H54 (cell line): ENCODE measurements around the gene SLC35F3.

Source experiments
- DNase-seq: peaks from one replicate; pipeline ENCODE4 v3.0.0; 2011; ENCODE audit warnings: low spot score, mixed read lengths; ENCODE audit not compliant: insufficient read length
- FAIRE-seq: peaks from 3 replicates; lab custom pipeline; 2011; peaks lifted over from hg19 to GRCh38; lab: Jason Lieb, UNC
- POLR2A ChIP-seq: IDR thresholded peaks from 2 replicates; pipeline ENCODE4 v1.6.1; 2011; ENCODE audit warnings: low read depth, mild to moderate bottlenecking, low read length

SLC35F3 gene

GRCh38 chr1:234276151-234276788 lies 371.8 kb downstream of the SLC35F3 start:
- TF ChIP-seq POLR2A: no peak
- no peak for DNase-seq
- no peak for FAIRE-seq

DNA sequence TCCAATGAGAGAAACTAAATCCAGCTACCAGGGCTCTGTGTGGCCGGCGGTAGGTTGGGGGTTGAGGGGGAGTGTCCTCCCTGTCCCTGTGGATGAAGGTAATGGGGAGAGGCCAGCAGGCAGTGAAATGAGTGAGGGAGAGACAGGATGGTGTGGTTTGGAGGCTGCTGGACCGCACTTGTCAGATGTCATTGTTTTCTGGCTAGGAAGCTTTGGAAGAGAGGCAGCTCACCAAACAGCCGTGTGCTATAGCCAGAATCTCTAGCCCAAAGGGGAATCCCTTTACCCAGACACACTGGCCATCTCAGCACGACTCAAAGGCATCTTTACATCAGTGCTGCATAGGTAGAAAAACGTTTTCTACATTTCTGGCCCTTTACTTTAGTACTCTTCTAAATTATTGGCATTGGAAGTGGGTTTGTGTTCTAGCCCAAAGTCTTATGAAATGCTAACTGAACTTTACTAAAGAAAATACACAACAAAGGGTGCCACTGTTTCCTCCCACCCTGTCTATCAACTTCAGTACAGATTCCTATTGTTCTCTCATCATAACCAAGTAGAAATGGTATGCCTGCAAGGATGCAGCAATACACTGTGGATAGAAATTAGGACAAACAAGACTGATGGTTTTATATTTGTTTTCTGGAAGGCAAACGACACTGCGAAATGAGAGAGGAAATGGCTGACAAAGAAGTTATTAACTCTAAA lies 372.8 kb downstream of the SLC35F3 start:
- FAIRE-seq: no peak
- TF ChIP-seq POLR2A: no peak
- no peak for DNase-seq

DNA sequence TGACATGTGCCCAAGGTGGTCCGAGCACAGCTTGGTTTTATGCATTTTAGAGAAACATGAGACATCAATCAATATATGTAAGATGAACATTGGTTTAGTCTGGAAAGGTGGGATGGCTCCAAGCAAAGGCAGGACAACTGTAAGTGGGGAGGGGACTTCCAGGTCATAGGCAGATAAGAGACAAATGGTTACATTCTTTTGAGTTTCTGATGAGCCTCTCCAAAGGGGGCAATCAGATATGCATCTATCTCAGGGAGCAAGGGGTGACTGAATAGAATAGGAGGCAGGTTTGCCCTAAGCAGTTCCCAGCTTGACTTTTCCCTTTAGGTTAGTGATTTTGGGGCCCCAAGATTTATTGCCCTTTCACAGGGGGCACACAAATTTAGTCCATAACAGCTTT lies 374.5 kb downstream of the SLC35F3 start:
- FAIRE-seq (no peak), DNase-seq (no peak)
- no peak for TF ChIP-seq POLR2A

DNA sequence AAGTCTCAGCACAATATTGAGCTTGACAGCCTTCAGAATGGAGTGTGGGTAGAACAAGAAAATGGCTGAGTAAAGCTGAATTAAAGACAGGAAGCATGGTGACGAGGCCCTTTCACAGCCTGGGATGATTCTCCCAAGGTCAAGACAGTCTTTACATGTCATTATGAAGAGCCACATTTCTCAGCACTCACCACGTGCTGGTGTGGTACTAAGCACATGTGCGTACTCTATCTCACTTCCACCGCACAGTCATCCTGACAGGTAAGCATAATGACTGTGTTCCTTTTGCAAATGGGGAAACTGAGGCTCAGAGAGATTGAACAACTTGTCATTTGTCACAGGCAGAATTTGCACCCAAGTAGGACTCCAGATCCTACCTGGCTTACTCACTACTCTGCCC lies 376.0 kb downstream of the SLC35F3 start:
- TF ChIP-seq POLR2A: no peak
- FAIRE-seq (no peak), DNase-seq (no peak)

GRCh38 chr1:234281826-234282489 lies 377.5 kb downstream of the SLC35F3 start:
- FAIRE-seq (no peak), DNase-seq (no peak)
- no peak for TF ChIP-seq POLR2A

GRCh38 chr1:234286206-234286605 lies 381.7 kb downstream of the SLC35F3 start:
- TF ChIP-seq POLR2A: no peak
- DNase-seq (no peak), FAIRE-seq (no peak)

GRCh38 chr1:234288946-234289345 lies 384.5 kb downstream of the SLC35F3 start:
- no peak for TF ChIP-seq POLR2A
- no peak for FAIRE-seq
- DNase-seq: no peak

DNA sequence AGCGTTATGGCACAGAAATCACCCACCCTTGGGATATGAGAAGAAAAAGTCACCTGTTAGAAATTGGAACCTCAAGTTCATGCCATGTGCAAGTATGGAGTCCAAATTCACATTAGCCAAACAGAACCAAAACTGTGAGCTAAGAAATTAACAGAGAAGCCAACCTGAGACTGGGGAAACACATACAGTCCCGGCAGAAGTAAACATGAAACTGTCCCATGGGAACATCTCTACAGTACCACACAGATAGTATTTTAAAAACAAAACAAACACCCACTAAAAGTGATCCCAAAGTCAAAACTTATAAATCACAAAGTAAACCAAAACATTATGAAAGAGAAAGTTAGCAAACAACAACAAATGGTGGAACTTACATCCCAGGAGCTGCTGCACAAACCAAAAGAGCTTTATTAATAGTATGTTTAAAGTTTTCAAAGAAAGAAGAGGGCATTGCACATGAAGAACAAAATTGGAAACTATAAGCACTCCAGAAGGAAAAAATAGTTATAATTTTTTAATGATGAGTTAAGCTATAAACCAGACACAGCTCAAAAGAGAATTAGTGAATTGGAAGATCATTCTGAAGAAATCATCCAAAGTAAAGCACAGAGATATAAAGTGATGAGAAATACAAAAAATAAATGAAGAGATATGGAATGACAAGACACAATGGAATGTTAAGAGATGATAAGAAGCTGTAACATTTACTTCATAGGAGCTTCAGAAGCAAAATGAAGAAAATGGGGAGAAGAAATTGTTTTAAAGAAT lies 385.2 kb downstream of the SLC35F3 start:
- DNase-seq (no peak), FAIRE-seq (no peak)
- TF ChIP-seq POLR2A: no peak

DNA sequence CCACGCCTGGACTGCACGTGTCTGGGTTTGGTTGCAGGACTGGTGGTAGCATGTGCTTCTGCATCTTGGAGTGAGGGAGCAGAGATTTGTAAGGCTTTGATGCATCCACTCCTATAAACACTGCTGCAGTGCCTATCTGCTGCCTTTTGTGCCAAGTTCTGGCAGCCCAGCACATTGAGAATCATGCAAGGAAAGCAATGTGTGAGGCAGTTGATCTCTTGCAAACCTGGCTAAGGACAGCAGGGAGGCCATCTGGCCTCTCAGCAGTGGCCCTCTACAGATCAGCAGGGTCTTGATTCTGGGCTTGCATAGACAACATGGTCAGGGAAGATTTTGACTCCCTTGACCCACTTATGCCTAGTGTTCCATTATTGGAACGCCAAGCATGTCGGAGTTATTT lies 387.5 kb downstream of the SLC35F3 start:
- no peak for TF ChIP-seq POLR2A
- DNase-seq (no peak), FAIRE-seq (no peak)

DNA sequence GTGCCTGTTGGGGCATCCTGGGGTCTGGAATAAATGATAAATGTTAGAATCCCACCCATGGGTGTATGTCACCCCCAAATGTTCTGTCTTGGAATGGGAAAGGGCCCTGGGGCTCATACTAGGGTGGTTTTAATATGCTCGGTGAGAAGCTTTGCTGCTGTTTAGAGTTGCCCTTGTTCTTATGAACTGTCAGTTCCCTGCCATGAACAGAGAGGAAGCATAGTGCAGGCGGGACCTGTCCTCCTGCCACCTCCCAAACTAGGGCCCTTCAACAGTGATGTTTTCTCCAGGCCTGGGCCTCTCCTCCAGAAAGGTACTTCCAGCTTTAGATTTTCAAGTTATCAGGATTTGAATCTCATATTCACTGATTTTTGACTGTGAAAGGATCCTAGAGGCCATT lies 388.1 kb downstream of the SLC35F3 start:
- DNase-seq (no peak), FAIRE-seq (no peak)
- TF ChIP-seq POLR2A: no peak

DNA sequence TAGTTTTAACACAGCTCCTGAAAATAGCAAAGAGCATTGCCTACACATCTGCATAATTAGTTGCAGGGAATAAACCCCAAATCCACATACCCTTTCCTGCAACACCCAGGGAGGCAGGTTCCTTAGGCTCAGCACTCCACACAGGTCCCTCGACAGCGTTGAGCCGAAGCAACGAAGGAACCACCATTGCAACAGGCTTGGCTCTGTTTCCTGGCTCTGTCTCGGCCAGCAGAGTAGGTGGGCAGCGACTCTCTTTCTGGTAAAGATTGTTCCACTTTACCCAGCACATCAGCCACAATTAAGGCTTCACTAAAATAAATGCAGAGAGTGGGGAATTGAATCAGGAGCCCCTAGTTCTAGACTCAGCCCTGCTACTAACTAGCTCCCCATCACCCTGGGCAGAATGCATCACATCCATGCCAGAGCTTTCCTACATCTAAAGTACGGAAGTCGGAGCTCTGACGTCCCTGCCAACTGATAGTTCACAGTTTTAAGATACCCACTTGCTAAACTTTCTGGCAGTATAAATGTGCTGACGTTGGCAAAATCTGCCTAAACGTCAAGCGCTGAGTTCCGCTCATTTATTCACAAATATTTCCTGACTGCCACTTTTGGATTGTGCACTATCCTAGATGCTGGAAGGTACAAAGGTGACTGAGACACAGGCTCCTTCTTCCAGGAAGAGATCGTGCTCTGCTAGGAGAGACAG lies 389.8 kb downstream of the SLC35F3 start:
- DNase-seq: no peak
- no peak for TF ChIP-seq POLR2A
- FAIRE-seq: no peak

- no peak for TF ChIP-seq POLR2A
- FAIRE-seq: no peak
- no peak for DNase-seq
Measured at GRCh38 chr1:234295068-234295467, 390.6 kb downstream of the SLC35F3 start.

DNA sequence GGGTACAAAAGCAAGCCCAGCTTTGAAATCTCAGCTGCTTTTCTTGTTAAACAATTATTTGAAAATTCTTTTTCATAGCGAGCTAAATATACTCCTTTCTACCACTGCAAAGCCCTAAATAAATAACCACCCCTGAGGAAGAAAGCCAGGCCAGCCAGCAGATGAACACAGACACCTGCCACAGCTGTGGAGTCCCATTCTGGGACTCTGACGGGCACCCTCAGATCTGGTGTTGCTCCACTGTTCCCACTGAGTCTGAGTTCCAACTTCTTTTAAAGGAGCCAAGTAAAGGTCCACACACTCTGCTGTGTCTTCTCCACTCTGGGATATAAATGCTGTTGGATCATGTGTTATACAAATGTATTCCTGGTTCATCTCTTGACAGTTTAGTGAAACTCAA lies 391.1 kb downstream of the SLC35F3 start:
- FAIRE-seq: no peak
- DNase-seq: no peak
- no peak for TF ChIP-seq POLR2A

- FAIRE-seq (no peak), DNase-seq (no peak)
- no peak for TF ChIP-seq POLR2A
Measured at GRCh38 chr1:234296496-234296895, 392.0 kb downstream of the SLC35F3 start.
